Hematopoietic multipotent progenitor cell treated with erythropoietin and hydrocortisone succinate and interleukin-3 and kit ligand, for 8 days (in vitro differentiated cells): ENCODE data around the gene C5orf63.
"Not testable (repeated sequence)": the region's sequence is repeated elsewhere in the genome, so short reads cannot be mapped to it uniquely, and the experiment has no call there.

Experiments used
- DNase-seq: peaks from one replicate; pipeline ENCODE4 v3.0.0-alpha.2; 2015

C5orf63 gene

DNA sequence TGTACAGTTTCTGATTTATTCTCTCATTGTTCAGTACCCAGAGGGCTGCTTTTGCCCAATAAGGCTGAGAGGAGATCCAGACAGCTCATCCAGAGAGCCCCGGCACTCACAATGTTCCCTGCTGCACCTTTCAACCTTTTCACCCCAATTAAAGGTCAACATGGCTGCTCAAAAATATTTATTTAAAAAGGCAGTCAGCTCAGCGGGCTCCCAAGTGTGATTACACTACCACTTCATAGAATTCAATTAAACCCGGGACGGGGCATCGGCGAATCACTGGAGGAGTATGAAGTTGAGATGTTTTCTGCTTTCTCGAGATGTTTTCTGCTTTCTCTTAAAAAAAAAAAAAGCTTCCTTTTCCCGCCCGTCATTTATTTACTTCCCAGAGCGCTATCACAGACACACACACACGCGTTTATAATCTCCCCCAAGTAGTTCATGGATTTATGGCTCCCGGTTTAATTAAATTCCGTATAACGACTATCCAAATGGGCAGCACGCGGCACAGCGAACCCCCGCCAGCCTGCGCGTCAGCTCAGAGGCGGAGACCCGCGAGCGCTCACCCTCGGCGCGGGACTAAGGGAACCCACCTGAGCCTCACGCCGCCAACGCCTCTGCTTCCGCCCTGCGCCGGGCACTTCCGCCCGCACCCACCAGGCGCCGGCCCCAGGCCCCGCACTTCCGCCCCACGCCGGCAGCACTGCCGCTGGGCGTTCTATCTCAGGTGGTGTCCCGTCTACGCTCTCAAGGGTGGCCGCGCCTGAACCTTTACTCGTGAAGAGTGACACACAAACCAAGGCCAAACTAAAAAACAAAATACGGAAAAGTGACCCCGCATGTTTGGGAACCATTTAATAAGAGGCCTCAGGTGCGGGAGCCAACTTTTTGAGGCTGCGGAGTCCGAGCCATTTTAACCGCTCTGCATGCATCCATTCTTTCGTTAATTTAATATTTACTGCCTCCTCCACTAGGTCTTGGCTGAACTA, at the start of gene C5orf63:
Gene C5orf63 (minus strand): TSS at position 642 of the 986 bp plus-strand sequence. CDS start 14,507 bp downstream, outside the sequence.
- peak; percentile 82 for DNase-seq

DNA sequence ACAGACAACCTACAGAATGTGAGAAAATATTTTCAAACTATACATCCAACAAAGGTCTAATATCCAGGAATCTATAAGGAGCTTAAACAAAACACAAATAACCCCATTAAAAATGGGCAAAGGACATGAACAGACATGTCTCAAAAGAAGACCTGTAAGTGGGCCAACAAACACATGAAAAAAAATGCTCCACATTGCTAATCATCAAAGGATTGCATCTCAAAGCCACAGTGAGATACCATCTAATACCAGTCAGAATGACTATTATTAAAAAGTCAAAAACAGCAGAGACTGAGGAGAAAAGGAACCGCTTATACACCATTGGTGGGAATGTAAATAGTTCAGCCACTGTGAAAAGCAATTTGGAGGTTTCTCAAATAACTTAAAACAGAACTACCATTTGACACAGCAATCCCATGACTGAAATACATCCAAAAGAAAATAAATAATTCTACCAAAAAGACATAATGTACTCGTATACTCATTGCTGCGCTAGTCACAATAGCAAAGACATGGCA, 39.1 kb upstream of the C5orf63 start:
- no peak for DNase-seq

DNA sequence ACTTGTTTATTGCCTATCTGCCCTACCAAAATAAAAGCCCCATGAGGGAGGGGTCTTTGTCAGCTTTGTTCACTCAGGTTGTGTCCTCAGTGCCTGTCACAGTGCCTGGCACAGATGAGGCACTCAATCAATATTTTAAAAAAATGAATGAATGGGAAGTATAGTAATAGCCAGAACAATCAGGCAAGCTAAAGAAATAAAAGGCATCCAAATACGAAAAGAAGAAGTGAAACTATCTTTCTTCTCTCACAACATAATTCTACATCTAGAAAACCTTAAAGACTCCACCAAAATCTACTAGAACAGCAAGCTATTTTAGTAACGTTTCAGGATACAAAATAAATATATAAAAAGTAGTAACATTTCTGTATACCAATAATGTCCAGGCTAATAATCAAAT, 37.8 kb upstream of the C5orf63 start:
- no peak for DNase-seq

GRCh38 chr5:127108624-127109260, 35.4 kb upstream of the C5orf63 start:
- DNase-seq, result not testable (repeated sequence)

GRCh38 chr5:127101935-127102334, 28.6 kb upstream of the C5orf63 start:
- no peak for DNase-seq

DNA sequence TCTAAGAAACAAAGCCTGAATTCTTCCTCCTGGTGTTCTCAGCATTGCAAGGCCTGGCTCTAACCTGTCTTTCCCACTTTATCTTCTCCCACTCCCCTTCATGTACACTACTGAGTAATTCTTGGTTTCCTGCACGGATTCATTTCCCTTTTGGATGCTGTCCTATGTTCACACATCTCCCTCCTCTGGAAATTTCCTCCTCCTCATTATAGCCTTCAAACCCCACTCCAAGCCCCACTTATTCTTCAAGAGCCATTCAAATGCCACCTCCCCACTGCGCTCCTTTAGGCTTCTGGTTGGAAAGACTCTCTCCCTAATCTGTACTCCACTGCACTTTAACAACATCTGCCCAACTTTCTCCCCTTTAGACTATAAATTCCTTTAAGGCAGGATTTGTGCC, 28.2 kb upstream of the C5orf63 start:
- DNase-seq, result no peak

GRCh38 chr5:127098241-127098640, 24.9 kb upstream of the C5orf63 start:
- no peak for DNase-seq

GRCh38 chr5:127097278-127097677, 24.0 kb upstream of the C5orf63 start:
- DNase-seq, result no peak

- DNase-seq, result no peak
These were observed 23.2 kb upstream of the C5orf63 start for GRCh38 chr5:127096328-127096993.

GRCh38 chr5:127094161-127094814, 21.0 kb upstream of the C5orf63 start:
- no peak for DNase-seq

DNA sequence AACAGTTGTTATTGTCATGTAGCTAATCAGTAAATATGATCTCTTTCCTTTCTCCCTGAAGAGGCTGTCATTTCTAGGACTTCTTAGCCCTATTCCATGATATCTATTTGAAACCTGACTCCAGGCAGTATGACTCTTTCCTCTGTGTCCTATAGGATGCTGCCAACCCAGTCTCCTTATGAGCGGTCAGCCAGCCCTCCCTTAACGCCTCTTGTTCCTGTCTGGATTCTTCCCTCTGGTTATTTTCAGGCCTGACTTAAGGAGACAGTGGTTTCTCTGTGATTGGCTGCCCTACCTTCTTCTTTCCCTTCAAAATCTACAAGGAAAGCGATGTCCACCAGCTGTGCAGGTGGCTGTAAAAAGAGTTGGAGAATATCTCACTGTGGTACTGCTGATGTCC, 19.4 kb upstream of the C5orf63 start:
- DNase-seq, result no peak

DNA sequence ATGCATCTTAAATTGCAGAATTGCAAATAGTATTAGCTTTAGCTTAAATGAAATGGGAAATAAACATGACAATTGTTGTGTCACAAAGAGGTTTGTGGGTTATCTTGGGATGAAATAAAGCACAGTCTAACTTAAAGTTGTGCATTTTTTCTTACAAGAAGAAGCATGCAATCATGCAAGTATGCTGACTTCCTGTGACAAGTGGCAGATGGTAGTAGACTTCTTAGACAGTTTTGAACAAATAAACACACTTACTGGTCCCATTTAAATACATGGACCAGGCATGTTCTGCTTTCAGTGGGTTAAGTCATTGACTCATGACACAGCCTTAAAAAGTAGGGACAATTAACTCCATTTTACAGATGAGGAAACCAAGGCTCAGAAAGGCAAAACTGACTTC, 15.9 kb upstream of the C5orf63 start:
- no peak for DNase-seq

GRCh38 chr5:127088251-127088650, 14.9 kb upstream of the C5orf63 start:
- no peak for DNase-seq

DNA sequence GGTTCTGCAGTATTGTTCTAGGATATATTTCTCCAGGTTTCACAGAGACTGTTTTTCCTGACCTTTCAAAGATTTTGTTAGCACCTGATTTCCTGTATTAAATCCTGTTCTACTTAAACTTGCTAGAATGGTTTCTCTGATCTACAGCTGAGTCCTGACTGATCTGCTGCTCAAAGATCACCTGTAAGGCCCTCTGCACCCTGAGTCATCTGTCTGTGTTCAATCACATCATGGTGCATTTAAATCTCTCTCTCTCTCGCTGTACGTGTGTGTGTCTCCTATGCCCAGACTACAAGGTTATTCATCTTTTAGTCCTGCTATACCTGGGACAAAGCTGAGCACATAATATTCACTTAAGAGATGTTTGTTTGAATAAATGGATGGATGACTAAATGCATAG, 13.3 kb upstream of the C5orf63 start:
- no peak for DNase-seq

GRCh38 chr5:127085796-127086195, 12.5 kb upstream of the C5orf63 start:
- no peak for DNase-seq

GRCh38 chr5:127085371-127085770, 12.1 kb upstream of the C5orf63 start:
- DNase-seq, result no peak

- DNase-seq, result no peak
These were observed 11.4 kb upstream of the C5orf63 start for GRCh38 chr5:127084656-127085055.

DNA sequence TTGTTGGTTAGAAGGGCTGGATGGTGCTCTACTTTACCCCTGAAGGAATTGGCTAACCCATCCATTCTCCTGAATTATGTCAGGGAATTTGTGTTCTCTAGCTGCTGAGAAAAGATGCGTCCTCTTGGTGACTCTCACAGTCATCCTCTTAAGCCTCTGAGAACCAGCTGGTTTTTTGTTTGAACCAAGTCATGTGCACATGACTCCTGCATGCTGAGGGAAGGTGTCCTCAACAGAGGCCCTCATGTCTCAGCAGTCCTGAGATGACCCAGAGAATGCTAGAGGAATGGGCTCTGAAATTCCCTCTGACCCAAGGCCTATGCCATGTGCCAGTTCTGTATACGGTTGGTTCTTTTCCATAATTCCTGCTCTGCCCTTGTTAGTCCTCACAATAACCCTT, 10.4 kb upstream of the C5orf63 start:
- no peak for DNase-seq

GRCh38 chr5:127079994-127080491, 6.7 kb upstream of the C5orf63 start:
- DNase-seq, result no peak

DNA sequence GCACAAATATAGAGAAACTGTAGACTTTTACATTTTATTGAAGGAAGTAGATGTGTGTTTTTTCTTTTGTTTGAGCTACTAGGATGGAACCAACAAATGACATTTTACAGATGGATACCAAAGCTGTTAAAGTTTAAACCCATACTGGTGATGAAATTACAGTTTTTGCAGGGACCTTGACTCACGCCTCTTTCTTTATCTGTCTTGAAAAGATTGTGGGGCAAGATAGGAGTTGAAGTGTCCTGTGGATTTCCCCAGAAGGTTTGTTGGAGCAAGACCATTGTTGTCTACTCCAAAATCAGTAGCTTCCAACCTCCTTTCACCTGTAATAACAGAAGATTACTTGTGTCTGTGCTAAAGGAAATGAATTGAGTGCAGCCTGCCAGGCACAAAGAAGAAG, 4.1 kb upstream of the C5orf63 start:
- DNase-seq, result no peak

- DNase-seq, result no peak
These were observed 3.2 kb upstream of the C5orf63 start for GRCh38 chr5:127076315-127077129.

DNA sequence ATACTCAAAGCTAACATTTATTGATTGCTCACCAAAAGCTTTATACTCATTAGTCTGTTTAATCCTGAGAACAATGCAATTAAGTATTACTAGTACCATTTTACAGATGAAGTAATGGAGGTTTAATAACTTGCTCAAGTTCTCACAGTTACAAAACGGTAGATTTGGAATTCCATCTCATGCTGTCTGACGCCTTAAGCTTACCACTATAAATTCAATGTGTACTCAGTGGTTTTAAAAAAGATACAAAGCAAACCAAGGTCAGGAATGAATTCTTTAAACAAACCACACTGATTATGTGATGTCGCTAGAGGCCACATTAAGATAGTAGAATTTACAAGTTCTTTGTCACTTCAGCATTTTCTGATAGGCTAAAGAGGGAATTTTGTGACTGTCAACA, 1.2 kb upstream of the C5orf63 start:
- no peak for DNase-seq
